ENCODE measurements around the gene HERC2.
"Not testable (repeated sequence)": the region's sequence is repeated elsewhere in the genome, so short reads cannot be mapped to it uniquely, and the experiment has no call there.

DNA sequence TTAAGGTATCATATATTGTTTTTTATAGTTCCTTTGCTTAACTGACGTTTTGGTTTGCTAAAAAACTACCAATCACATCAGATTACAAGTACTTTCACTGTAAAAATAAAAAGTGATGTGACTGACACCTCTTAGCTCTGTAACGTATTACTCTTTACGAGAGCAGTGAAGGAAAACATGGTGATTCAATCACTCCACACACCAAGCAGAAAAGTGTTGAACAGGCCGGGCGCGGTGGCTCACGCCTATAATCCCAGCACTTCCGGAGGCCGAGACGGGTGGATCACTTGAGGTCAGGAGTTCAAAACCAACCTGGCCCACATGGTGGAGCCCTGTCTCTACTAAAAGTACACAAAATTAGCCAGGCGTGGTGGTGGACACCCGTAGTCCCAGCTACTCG, 3.9 kb downstream of the HERC2 start:
- TF ChIP-seq, protein P1, sequence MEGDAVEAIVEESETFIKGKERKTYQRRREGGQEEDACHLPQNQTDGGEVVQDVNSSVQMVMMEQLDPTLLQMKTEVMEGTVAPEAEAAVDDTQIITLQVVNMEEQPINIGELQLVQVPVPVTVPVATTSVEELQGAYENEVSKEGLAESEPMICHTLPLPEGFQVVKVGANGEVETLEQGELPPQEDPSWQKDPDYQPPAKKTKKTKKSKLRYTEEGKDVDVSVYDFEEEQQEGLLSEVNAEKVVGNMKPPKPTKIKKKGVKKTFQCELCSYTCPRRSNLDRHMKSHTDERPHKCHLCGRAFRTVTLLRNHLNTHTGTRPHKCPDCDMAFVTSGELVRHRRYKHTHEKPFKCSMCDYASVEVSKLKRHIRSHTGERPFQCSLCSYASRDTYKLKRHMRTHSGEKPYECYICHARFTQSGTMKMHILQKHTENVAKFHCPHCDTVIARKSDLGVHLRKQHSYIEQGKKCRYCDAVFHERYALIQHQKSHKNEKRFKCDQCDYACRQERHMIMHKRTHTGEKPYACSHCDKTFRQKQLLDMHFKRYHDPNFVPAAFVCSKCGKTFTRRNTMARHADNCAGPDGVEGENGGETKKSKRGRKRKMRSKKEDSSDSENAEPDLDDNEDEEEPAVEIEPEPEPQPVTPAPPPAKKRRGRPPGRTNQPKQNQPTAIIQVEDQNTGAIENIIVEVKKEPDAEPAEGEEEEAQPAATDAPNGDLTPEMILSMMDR (IDR thresholded peaks at IDR 0.05; ENCODE audit: extremely low read depth in 1 of 2, insufficient read depth in 1 of 2, low read depth in 1 of 2, low read length in 2 of 2): not testable (repeated sequence)
- TF ChIP-seq POLR2AphosphoS5 (IDR thresholded peaks at IDR 0.05; ENCODE audit: insufficient read depth, low read depth, low read length); POLR2A (IDR thresholded peaks at IDR 0.05; ENCODE audit: low read depth, low read length); EZH2 (IDR thresholded peaks at IDR 0.05; ENCODE audit: borderline replicate concordance, low read depth, low read length, severe bottlenecking); GATA2 (IDR thresholded peaks at IDR 0.05; ENCODE audit: insufficient read depth, insufficient read length, low read depth, low read length); MYC (IDR thresholded peaks at IDR 0.05; ENCODE audit: low read depth, low read length): not testable (repeated sequence)
- TF ChIP-seq, protein P2, sequence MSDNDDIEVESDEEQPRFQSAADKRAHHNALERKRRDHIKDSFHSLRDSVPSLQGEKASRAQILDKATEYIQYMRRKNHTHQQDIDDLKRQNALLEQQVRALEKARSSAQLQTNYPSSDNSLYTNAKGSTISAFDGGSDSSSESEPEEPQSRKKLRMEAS (IDR thresholded peaks at IDR 0.05; ENCODE audit: insufficient read depth, insufficient read length): not testable (repeated sequence)
